Measurements from ENCODE around the gene WDFY3.
"Not testable (repeated sequence)": the region's sequence is repeated elsewhere in the genome, so short reads cannot be mapped to it uniquely, and the experiment has no call there.

The WDFY3 gene

GRCh38 chr4:84677093-84677492, 289.4 kb downstream of the WDFY3 start:
- no peak overlapping the region for H3K27ac ChIP-seq
- TF ChIP-seq CTCF (conservative IDR thresholded peaks at IDR 0.05), result no peak

GRCh38 chr4:84673475-84674240, 292.8 kb downstream of the WDFY3 start:
- no peak overlapping the region for H3K27ac ChIP-seq
- no peak for TF ChIP-seq CTCF (conservative IDR thresholded peaks at IDR 0.05)

GRCh38 chr4:84672177-84672576, 294.3 kb downstream of the WDFY3 start:
- H3K27ac ChIP-seq, result no peak overlapping the region
- no peak for TF ChIP-seq CTCF (conservative IDR thresholded peaks at IDR 0.05)

- TF ChIP-seq CTCF (conservative IDR thresholded peaks at IDR 0.05), result no peak
- H3K27ac ChIP-seq, result no peak overlapping the region
These were observed 297.3 kb downstream of the WDFY3 start for GRCh38 chr4:84669201-84669600.

- TF ChIP-seq CTCF (conservative IDR thresholded peaks at IDR 0.05), result no peak
- no peak overlapping the region for H3K27ac ChIP-seq
These were observed 300.1 kb downstream of the WDFY3 start for GRCh38 chr4:84666439-84666838.

- not testable (repeated sequence) for H3K27ac ChIP-seq
These were observed 301.7 kb downstream of the WDFY3 start for GRCh38 chr4:84664767-84665166.

- TF ChIP-seq CTCF (conservative IDR thresholded peaks at IDR 0.05), result no peak
- H3K27ac ChIP-seq, result no peak overlapping the region
These were observed 305.1 kb downstream of the WDFY3 start for GRCh38 chr4:84661191-84661939.

GRCh38 chr4:84660606-84661005, 305.9 kb downstream of the WDFY3 start:
- TF ChIP-seq CTCF (conservative IDR thresholded peaks at IDR 0.05), result no peak
- no peak overlapping the region for H3K27ac ChIP-seq
